SK-N-SH treated with all-trans-retinoic acid at 6 μM for 48 hours (cell line): ENCODE results near the gene DGCR2.

Experiments
- ARNTL ChIP-seq: fragments of 450-650 bp; formaldehyde crosslinking; IDR thresholded peaks from 2 replicates; pipeline ENCODE4 v1.5.0; 2020; ENCODE audit warnings: low read depth, mild to moderate bottlenecking, moderate library complexity, borderline replicate concordance
- ISL1 ChIP-seq: fragments of 250-450 bp; sonication (Bioruptor Pico); IDR thresholded peaks from 2 replicates; pipeline ENCODE4 v2.1.2; 2022; ENCODE audit warnings: mild to moderate bottlenecking, moderate library complexity
- OSR1 ChIP-seq: fragments of 250-450 bp; sonication (Bioruptor Pico); IDR thresholded peaks from 2 replicates; pipeline ENCODE4 v1.8.0; 2022; ENCODE audit warnings: moderate library complexity, mild to moderate bottlenecking, inconsistent platforms
- PATZ1 ChIP-seq: fragments of 250-450 bp; sonication (Bioruptor Pico); IDR thresholded peaks from 2 replicates; pipeline ENCODE4 v1.8.0; 2020; ENCODE audit warnings: mild to moderate bottlenecking, moderate library complexity, borderline replicate concordance
- RARB ChIP-seq: fragments of 250-450 bp; sonication (Bioruptor Pico); IDR thresholded peaks from 2 replicates; pipeline ENCODE4 v1.8.0; 2021; ENCODE audit warnings: mild to moderate bottlenecking, moderate library complexity

- no peak for TF ChIP-seq RARB
- no peak for TF ChIP-seq ARNTL (CRISPR knock-in tag)
- TF ChIP-seq ISL1: no peak
- no peak for TF ChIP-seq OSR1 (CRISPR knock-in tag)
- no peak for TF ChIP-seq PATZ1 (CRISPR knock-in tag)
Measured at GRCh38 chr22:19119949-19120348, 2.3 kb downstream of the DGCR2 start.
